Transverse colon (tissue), 4 donors: Measurements from ENCODE around the gene SRP68. TPM values are rescaled to one million over a fixed set of nuclear protein-coding genes. Genes with fewer than 3 reads are reported as not detected.

ENCODE experiments used
- DNase-seq: peaks from one replicate; pipeline ENCODE4 v3.0.0-alpha.2; 2019
- H3K27ac ChIP-seq, 4 donors: fragments of 200-600 bp; sonication (generic); 2 replicates each; pipeline ENCODE4 v1.5.1; 2016 to 2018; ENCODE audit warnings: inconsistent platforms in 4 of 4
- H3K27me3 ChIP-seq: fragments of 200-600 bp; sonication (generic); 2 replicates; pipeline ENCODE4 v1.5.1; 2017; ENCODE audit warnings: inconsistent platforms
- H3K36me3 ChIP-seq, 4 donors: fragments of 200-600 bp; sonication (generic); 2 replicates each; pipeline ENCODE4 v1.5.1; 2017 to 2019; ENCODE audit warnings: inconsistent platforms in 4 of 4
- H3K4me1 ChIP-seq, 4 donors: fragments of 200-600 bp; sonication (generic); 2 replicates each; pipeline ENCODE4 v1.5.1; 2017 to 2020; ENCODE audit warnings: inconsistent platforms in 4 of 4
- H3K4me3 ChIP-seq, 4 donors: fragments of 200-600 bp; sonication (generic); 1 replicate in 1 of 4; 2 replicates in 3 of 4; pipeline versions ENCODE4 v1.5.1 to v1.6.1; 2017 to 2019; ENCODE audit warnings: inconsistent platforms in 4 of 4
- H3K9me3 ChIP-seq, 2 donors: fragments of 200-600 bp; sonication (generic); 2 replicates each; pipeline ENCODE4 v1.5.1; 2017 to 2019; ENCODE audit warnings: inconsistent platforms in 2 of 2
- CTCF ChIP-seq, 5 experiments: fragments of 200-600 bp in 3 of 5; fragments of 450-650 bp in 2 of 5; sonication (generic) in 3 of 5; IDR thresholded peaks; 1 replicate in 2 of 5; 2 replicates in 3 of 5; pipeline ENCODE4 v1.5.1; 2016 to 2017; ENCODE audit warnings: antibody characterized with exemption in 5 of 5, inconsistent platforms in 3 of 5, mild to moderate bottlenecking in 2 of 5, moderate library complexity in 1 of 5
- EP300 ChIP-seq: sonication (generic); formaldehyde crosslinking; IDR thresholded peaks from one replicate; pipeline ENCODE4 v1.6.1; 2017; ENCODE audit warnings: antibody characterized with exemption, low read depth
- POLR2A ChIP-seq: fragments of 450-650 bp; IDR thresholded peaks from one replicate; pipeline ENCODE4 v1.6.1; 2016; ENCODE audit warnings: antibody characterized with exemption, mild to moderate bottlenecking, moderate library complexity
- POLR2AphosphoS5 ChIP-seq, 3 donors: sonication (generic); formaldehyde crosslinking; IDR thresholded peaks; one replicate each; pipeline ENCODE4 v1.6.1; 2016; ENCODE audit warnings: antibody characterized with exemption in 3 of 3
- WGBS, 2 donors: methylation state at CpG; one replicate each; pipeline ENCODE4 v1.1.5; 2018; ENCODE audit warnings: low coverage in 1 of 2; 5-methylcytosine and 5-hydroxymethylcytosine counted together
- in situ Hi-C, 4 donors: fragments of 200-750 bp; cut with MboI; loops; one replicate each; pipeline versions ENCODE4 v1.15.0 to v1.15.1; 2017; ENCODE audit warnings: low sequenced_read_pairs in 3 of 4, low pct_ligation_motif_present in 1 of 4, low pct_unique_long_range_greater_than_20kb in 1 of 4
- intact Hi-C: fragments of 100-400 bp; cut with DNase I; formaldehyde crosslinking; loops from one replicate; pipeline ENCODE4 v1.15.1; 2023; ENCODE audit warnings: low total_unique reads
- total RNA-seq, 4 donors: library from RNA; depleted of rRNA; stranded (reverse); fragments of >200 nt; gene quantifications; one replicate each; pipeline ENCODE4 v1.1.0, GENCODE V29; 2016

Gene SRP68
- total RNA-seq, 4 donors from 2014 or later: 11.6 to 44.8 (median 30.4) TPM

- in situ Hi-C loops: loop anchor here in 3 of 4 donors (10.0 to 25.0 kb wide), 2 partner anchors 266 to 269 kb away; no protein-coding TSS in a partner anchor
- no peaks in the 10 kb centered on the region for H3K36me3 ChIP-seq
These were observed 54.0 kb downstream of the SRP68 start for GRCh38 chr17:76018340-76018680.

GRCh38 chr17:76017481-76018339 lies 54.6 kb downstream of the SRP68 start:
- Histone ChIP-seq H3K27ac (no peak overlapping the region), H3K4me1 (peaks cover 0 to 7% (median 3%) of the 10 kb centered on the region in 4 donors), H3K4me3 (no peak overlapping the region), H3K36me3 (no peaks in the 10 kb centered on the region), H3K9me3 (no peaks in the 10 kb centered on the region), H3K27me3 (no peaks in the 10 kb centered on the region)
- TF ChIP-seq CTCF (IDR thresholded peaks at IDR 0.05): no peak
- no peak for TF ChIP-seq POLR2AphosphoS5 (IDR thresholded peaks at IDR 0.05)
- no peak for TF ChIP-seq POLR2A
- no peak for TF ChIP-seq EP300
- intact Hi-C loops: loop anchor here (10.0 kb wide), 1 partner anchor 57 kb away; the partner anchor contains the start of genes GALR2, SRP68 and ZACN
- no peak for DNase-seq
- 89 to 90% methylated on average over 2 to 21 of the region's 21 CpGs for WGBS, 2 donors
- in situ Hi-C loops: loop anchor here in 3 of 4 donors (10.0 to 25.0 kb wide), 2 partner anchors 267 to 270 kb away; no protein-coding TSS in a partner anchor

More at GRCh38 chr17:76018340-76018680, 54.0 kb downstream of the SRP68 start:
- Histone ChIP-seq H3K4me1 (peaks cover 0 to 7% (median 3%) of the 10 kb centered on the region in 4 donors), H3K27me3 (no peaks in the 10 kb centered on the region), H3K9me3 (no peaks in the 10 kb centered on the region), H3K27ac (no peak overlapping the region), H3K4me3 (no peak overlapping the region)
- whole genome bisulfite sequencing, 2 donors: 92% methylated on average over 4 of the region's 11 CpGs; no CpG with 5 or more reads in 1 of the 2 donors
- TF ChIP-seq POLR2A (no peak), CTCF (IDR thresholded peaks at IDR 0.05) (no peak), EP300 (no peak), POLR2AphosphoS5 (IDR thresholded peaks at IDR 0.05) (no peak)
- no peak for DNase-seq
- intact Hi-C loops: loop anchor here (10.0 kb wide), 1 partner anchor 56 kb away; the partner anchor contains the start of genes GALR2, SRP68 and ZACN

GRCh38 chr17:76014925-76015261 lies 57.4 kb downstream of the SRP68 start:
- in situ Hi-C loops: loop anchor here in 3 of 4 donors (10.0 to 25.0 kb wide), 2 partner anchors 270 to 272 kb away; no protein-coding TSS in a partner anchor

More at GRCh38 chr17:76014925-76015261, 57.4 kb downstream of the SRP68 start:
- Histone ChIP-seq H3K27ac (no peak overlapping the region), H3K27me3 (no peaks in the 10 kb centered on the region), H3K4me1 (peaks cover 0 to 7% (median 3%) of the 10 kb centered on the region in 4 donors), H3K36me3 (no peaks in the 10 kb centered on the region), H3K4me3 (no peak overlapping the region), H3K9me3 (no peaks in the 10 kb centered on the region)
- 81% methylated on average over 16 of the region's 26 CpGs; no CpG with 5 or more reads in 1 of the 2 donors for WGBS, 2 donors
- no peak for TF ChIP-seq EP300
- no peak for TF ChIP-seq CTCF (IDR thresholded peaks at IDR 0.05)
- TF ChIP-seq POLR2A: no peak
- TF ChIP-seq POLR2AphosphoS5 (IDR thresholded peaks at IDR 0.05): no peak
- no peak for DNase-seq
- intact Hi-C loops: loop anchor here (10.0 kb wide), 1 partner anchor 60 kb away; the partner anchor contains the start of genes GALR2, SRP68 and ZACN
